GM10248 (cell line): ENCODE results near the gene SMIM5.

Experiments used
- CTCF ChIA-PET: fragments of 300-600 bp; sonication (Branson Sonifier 250); formaldehyde crosslinking; extraction: SDS; loops from one replicate; lab custom pipeline; 2021; ENCODE audit warnings: antibody characterized with exemption; lab: Yijun Ruan, JAX
- POLR2A ChIA-PET: fragments of 350-650 bp; sonication (Branson Sonifier 250); formaldehyde crosslinking; extraction: SDS; loops from one replicate; lab custom pipeline; 2020; ENCODE audit warnings: antibody characterized with exemption; lab: Yijun Ruan, JAX
- DNase-seq: peaks from one replicate; pipeline ENCODE4 v3.0.0; 2012; ENCODE audit errors: extremely low spot score
- TF ChIP-seq, protein P1 (sequence below): IDR thresholded peaks from 2 replicates; pipeline ENCODE4 v1.5.1; 2012; ENCODE audit warnings: mild to moderate bottlenecking, low read depth; ENCODE audit errors: extremely low read depth, missing control alignments, control extremely low read depth

The SMIM5 gene

DNA sequence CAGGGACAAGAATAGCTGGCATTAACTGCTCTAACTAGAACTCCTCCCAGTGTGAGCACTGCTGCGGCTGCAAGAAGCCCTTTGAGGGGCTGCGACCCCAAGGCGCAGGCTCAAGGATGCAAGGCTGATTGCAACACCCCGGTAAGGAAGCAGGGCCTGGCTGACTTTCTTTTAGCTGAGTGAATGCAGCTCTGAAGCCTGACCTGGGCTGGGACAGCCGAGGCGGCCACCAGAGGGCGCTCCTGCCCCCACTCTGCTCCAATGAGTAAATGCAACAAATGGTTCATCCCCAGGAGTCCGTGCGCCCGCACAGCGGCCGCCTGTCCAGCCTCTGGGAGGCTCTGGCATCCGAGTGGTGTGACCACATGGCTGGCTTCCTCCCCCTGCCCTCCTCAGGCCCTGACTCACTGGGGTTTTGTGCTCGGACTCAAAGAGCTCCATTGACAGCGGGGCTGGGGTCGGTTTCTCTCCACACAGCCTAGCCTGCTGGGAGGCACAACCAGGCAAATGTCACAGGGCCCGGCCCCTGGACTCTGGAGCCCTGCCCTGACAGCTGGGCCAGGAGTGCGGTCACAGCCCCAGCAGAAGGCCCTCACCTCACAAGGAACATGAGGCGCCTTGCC, at the start of gene SMIM5:
Gene SMIM5, plus strand, starts transcription at position 572 of the 623 bp plus-strand sequence. CDS start 6,768 bp downstream, outside the sequence.
- CTCF ChIA-PET: interaction anchor here (0.6 to 29.8 kb wide), 67 partner anchors 11 to 862 kb away, joined by 3 to 856 read pairs (median 5); partner anchors contain the start of genes ITGB4, MYO15B, RECQL5 and SAP30BP
- POLR2A ChIA-PET: no interaction called here
- peak; percentile 93 for DNase-seq
- TF ChIP-seq, protein P1, sequence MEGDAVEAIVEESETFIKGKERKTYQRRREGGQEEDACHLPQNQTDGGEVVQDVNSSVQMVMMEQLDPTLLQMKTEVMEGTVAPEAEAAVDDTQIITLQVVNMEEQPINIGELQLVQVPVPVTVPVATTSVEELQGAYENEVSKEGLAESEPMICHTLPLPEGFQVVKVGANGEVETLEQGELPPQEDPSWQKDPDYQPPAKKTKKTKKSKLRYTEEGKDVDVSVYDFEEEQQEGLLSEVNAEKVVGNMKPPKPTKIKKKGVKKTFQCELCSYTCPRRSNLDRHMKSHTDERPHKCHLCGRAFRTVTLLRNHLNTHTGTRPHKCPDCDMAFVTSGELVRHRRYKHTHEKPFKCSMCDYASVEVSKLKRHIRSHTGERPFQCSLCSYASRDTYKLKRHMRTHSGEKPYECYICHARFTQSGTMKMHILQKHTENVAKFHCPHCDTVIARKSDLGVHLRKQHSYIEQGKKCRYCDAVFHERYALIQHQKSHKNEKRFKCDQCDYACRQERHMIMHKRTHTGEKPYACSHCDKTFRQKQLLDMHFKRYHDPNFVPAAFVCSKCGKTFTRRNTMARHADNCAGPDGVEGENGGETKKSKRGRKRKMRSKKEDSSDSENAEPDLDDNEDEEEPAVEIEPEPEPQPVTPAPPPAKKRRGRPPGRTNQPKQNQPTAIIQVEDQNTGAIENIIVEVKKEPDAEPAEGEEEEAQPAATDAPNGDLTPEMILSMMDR: peak; percentile 93

DNA sequence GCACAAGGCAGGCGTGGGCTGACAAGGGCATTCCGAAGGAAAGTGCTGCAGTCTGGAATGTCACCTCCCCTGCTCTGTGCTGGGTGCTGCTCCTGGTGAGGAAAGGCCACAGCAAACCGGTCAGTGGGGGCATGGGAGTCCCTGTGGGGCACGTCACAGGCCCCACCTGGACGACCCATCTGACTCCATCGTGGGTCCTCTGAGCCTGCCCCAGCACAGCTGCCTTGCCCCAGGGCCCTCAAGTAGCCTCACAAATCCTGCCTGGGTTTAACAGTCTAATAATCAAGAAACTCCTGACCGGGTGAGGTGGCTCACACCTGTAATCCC, 48.4 kb upstream of the SMIM5 start:
- CTCF ChIA-PET: interaction anchor here (3.4 kb wide), 1 partner anchor 17 kb away, joined by 14 read pairs; no protein-coding TSS in a partner anchor
- POLR2A ChIA-PET: no interaction called here
- TF ChIP-seq, protein P1: no peak
- no peak for DNase-seq

GRCh38 chr17:75587675-75588595, 45.3 kb upstream of the SMIM5 start, which contains the start of gene MYO15B:
MYO15B (plus strand) TSS chr17:75587800; CDS start chr17:75588058, 258 bp downstream.
- POLR2A ChIA-PET: no interaction called here
- TF ChIP-seq, protein P1: peak; percentile 29
- no peak for DNase-seq
- CTCF ChIA-PET: interaction anchor here (0.6 to 5.5 kb wide), 10 partner anchors 13 to 165 kb away, joined by 3 to 61 read pairs (median 4); partner anchors contain the start of gene SMIM5

GRCh38 chr17:75588596-75589011, 44.6 kb upstream of the SMIM5 start:
- ChIA-PET POLR2A (no interaction called here), CTCF (interaction anchor here (0.6 to 5.5 kb wide), 10 partner anchors 12 to 165 kb away, joined by 3 to 61 read pairs (median 4); partner anchors contain the start of gene SMIM5)
- TF ChIP-seq, protein P1: no peak

DNA sequence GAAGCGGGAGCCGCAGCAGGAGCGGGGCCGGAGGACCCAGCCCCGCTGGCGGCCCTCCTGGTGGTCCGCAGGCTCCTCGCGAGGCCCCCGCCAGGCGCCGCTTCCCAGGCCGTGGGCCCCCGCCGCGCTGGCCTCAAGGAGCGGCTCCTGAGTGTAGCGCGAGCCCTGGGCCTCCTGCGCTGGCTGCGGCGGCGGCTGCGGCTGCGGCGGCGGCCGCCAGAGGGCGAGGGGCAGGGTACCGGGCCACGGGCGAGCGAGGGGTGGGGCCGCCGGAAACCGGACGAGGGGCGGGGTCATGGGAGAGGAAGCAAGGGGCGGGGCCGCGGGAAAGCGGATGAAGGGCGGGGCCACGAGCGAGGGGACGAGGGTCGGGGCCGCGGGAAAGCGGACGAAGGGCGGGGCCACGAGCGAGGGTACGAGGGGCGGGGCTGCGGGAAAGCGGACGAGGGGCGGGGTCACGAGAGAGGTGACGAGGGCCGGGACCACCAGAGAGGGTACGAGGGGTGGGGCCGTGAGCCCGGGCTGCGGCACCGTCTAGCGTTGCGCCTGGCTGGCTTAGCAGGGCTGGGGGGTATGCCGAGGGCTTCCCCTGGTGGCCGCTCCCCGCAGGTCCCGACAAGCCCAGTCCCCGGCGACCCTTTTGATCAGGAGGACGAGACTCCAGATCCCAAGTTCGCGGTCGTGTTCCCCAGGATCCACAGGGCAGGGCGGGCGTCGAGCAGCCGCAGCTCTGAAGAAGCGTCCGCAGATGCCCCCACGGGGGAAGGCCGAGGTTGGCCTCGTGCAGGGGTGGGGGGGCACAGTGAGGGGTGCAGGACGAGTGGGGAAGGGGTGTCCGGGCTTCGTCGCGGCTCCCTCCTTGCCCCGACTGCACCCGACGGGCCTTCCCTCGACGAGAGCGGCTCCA, 44.0 kb upstream of the SMIM5 start:
- TF ChIP-seq, protein P1: peak; percentile 81
- POLR2A ChIA-PET: no interaction called here
- DNase-seq: peak; percentile 100
- CTCF ChIA-PET: interaction anchor here (0.8 to 5.5 kb wide), 14 partner anchors 8 to 164 kb away, joined by 3 to 61 read pairs (median 4); partner anchors contain the start of gene SMIM5

More at GRCh38 chr17:75588596-75589011, 44.6 kb upstream of the SMIM5 start:
- DNase-seq: no peak
